ENCODE data around the gene FAM193B.

FAM193B gene

DNA sequence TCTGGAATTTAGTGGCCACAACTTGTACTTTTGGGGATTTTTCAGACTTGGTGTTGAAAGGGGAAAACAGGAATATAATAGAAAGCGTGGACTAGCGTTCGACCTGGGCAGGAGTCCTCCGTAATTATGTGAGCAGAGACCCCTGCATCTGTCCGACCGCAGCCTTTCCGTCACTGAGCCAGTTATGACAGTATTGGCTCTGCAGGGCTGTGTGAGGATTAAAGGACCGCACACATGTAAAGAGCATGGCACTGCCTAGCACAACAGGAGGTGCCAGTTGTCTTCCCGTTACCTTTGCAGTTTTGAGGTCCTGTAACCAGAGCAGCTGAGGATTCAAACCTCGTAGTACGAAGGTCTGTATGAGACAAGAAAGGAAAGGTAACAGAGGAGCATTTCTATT lies 46.8 kb upstream of the FAM193B start:
- DNase-seq = no peak
- H3K4me3 ChIP-seq (ENCODE audit: low read depth, low read length) = peak overlapping the region; percentile 80
- H3K27me3 ChIP-seq (replicated peaks) = no peaks in the 10 kb centered on the region
- peaks cover 5% of the 10 kb centered on the region for H3K36me3 ChIP-seq (replicated peaks)
- in situ Hi-C loops (cut with HindIII; ENCODE audit: low pct_ligation_motif_present, low sequenced_read_pairs) = no loop called here
- no peak overlapping the region for H3K27ac ChIP-seq
- TF ChIP-seq, protein P1, sequence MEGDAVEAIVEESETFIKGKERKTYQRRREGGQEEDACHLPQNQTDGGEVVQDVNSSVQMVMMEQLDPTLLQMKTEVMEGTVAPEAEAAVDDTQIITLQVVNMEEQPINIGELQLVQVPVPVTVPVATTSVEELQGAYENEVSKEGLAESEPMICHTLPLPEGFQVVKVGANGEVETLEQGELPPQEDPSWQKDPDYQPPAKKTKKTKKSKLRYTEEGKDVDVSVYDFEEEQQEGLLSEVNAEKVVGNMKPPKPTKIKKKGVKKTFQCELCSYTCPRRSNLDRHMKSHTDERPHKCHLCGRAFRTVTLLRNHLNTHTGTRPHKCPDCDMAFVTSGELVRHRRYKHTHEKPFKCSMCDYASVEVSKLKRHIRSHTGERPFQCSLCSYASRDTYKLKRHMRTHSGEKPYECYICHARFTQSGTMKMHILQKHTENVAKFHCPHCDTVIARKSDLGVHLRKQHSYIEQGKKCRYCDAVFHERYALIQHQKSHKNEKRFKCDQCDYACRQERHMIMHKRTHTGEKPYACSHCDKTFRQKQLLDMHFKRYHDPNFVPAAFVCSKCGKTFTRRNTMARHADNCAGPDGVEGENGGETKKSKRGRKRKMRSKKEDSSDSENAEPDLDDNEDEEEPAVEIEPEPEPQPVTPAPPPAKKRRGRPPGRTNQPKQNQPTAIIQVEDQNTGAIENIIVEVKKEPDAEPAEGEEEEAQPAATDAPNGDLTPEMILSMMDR (IDR thresholded peaks at IDR 0.05; ENCODE audit: low read depth, low read length, missing control alignments) = no peak

GRCh38 chr5:177600508-177601018 lies 46.2 kb upstream of the FAM193B start:
- peak; percentile 28 for DNase-seq
- Histone ChIP-seq H3K27ac (peak overlapping the region; percentile 82), H3K4me3 (ENCODE audit: low read depth, low read length) (peak overlapping the region; percentile 80), H3K27me3 (replicated peaks) (no peaks in the 10 kb centered on the region), H3K36me3 (replicated peaks) (peaks cover 11% of the 10 kb centered on the region)
- in situ Hi-C loops (cut with HindIII; ENCODE audit: low pct_ligation_motif_present, low sequenced_read_pairs) = no loop called here
- TF ChIP-seq, protein P1 (IDR thresholded peaks at IDR 0.05; ENCODE audit: low read depth, low read length, missing control alignments) = no peak

- DNase-seq = peak; percentile 50
- H3K4me3 ChIP-seq (ENCODE audit: low read depth, low read length) = peak within 1 kb of the TSS; percentile 80
- TF ChIP-seq, protein P1 (IDR thresholded peaks at IDR 0.05; ENCODE audit: low read depth, low read length, missing control alignments) = no peak
- H3K27me3 ChIP-seq (replicated peaks) = no peaks in the 10 kb centered on the region
- H3K27ac ChIP-seq = peak within 1 kb of the TSS; percentile 82
- in situ Hi-C loops (cut with HindIII; ENCODE audit: low pct_ligation_motif_present, low sequenced_read_pairs) = no loop called here
- H3K36me3 ChIP-seq (replicated peaks) = peaks cover 17% of the 10 kb centered on the region
These were observed 45.6 kb upstream of the FAM193B start, which contains the start of gene B4GALT7 for GRCh38 chr5:177599731-177600507. Gene B4GALT7 (plus strand): TSS chr5:177600132. CDS start chr5:177600211, 79 bp downstream.

GRCh38 chr5:177598477-177598876 lies 44.1 kb upstream of the FAM193B start:
- TF ChIP-seq, protein P1 (IDR thresholded peaks at IDR 0.05; ENCODE audit: low read depth, low read length, missing control alignments) = no peak
- Histone ChIP-seq H3K27ac (no peak overlapping the region), H3K27me3 (replicated peaks) (no peaks in the 10 kb centered on the region), H3K4me3 (ENCODE audit: low read depth, low read length) (no peak overlapping the region), H3K36me3 (replicated peaks) (peaks cover 30% of the 10 kb centered on the region)
- in situ Hi-C loops (cut with HindIII; ENCODE audit: low pct_ligation_motif_present, low sequenced_read_pairs) = no loop called here
- no peak for DNase-seq

DNA sequence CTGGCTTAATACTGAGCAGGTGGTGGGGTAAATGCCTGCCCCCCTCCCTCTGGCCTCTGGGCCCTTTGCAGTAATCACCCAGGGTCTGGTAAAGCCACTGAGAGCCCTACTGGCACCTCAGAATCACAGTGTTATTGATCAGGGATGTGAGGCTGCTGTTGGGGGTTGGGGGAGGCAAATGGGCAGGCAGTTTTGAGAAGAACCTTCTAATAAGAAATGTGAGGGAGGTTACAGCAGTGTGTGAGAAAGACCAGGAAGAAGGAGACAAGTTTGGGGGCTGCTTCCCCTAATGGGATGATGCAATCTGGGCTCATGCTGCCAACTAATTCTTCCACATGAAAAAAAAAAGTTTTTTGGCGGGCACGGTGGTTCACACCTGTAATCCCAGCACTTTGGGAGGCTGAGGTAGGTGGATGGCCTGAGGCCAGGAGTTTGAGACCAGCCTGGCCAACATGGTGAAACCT lies 42.4 kb upstream of the FAM193B start:
- in situ Hi-C loops (cut with HindIII; ENCODE audit: low pct_ligation_motif_present, low sequenced_read_pairs) = no loop called here
- peaks cover 33% of the 10 kb centered on the region for H3K36me3 ChIP-seq (replicated peaks)
- no peak for DNase-seq
- H3K27ac ChIP-seq = no peak overlapping the region
- H3K4me3 ChIP-seq (ENCODE audit: low read depth, low read length) = no peak overlapping the region
- no peaks in the 10 kb centered on the region for H3K27me3 ChIP-seq (replicated peaks)
- TF ChIP-seq, protein P1 (IDR thresholded peaks at IDR 0.05; ENCODE audit: low read depth, low read length, missing control alignments) = no peak

Measured in brain microvascular endothelial cell (primary cell).